GM12872 (cell line): ENCODE measurements around the gene PEX10.

Source experiments
- CTCF ChIP-seq: IDR thresholded peaks from 3 replicates; pipeline ENCODE4 v1.5.1; 2011; ENCODE audit warnings: low read depth, mild to moderate bottlenecking, low read length, moderate library complexity; ENCODE audit not compliant: insufficient read depth

PEX10 gene

GRCh38 chr1:2396059-2396458, 16.3 kb downstream of the PEX10 start:
- TF ChIP-seq CTCF, result no peak

GRCh38 chr1:2395245-2395644, 17.1 kb downstream of the PEX10 start:
- no peak for TF ChIP-seq CTCF

- no peak for TF ChIP-seq CTCF
Measured at GRCh38 chr1:2394761-2395160, 17.6 kb downstream of the PEX10 start.

GRCh38 chr1:2394220-2394619, 18.1 kb downstream of the PEX10 start:
- TF ChIP-seq CTCF, result no peak

- TF ChIP-seq CTCF, result no peak
Measured at GRCh38 chr1:2393471-2393877, 18.9 kb downstream of the PEX10 start.

- no peak for TF ChIP-seq CTCF
Measured at GRCh38 chr1:2392686-2393085, 19.7 kb downstream of the PEX10 start.

GRCh38 chr1:2391931-2392509, 20.3 kb downstream of the PEX10 start:
- TF ChIP-seq CTCF, result no peak
